ENCODE data around the gene CSF2.
"Not testable (repeated sequence)": the region's sequence is repeated elsewhere in the genome, so short reads cannot be mapped to it uniquely, and the experiment has no call there.

- not testable (repeated sequence) for TF ChIP-seq CTCF (IDR thresholded peaks at IDR 0.05 in 4 of 5, conservative IDR thresholded peaks at IDR 0.05 in 1 of 5); POLR2A (IDR thresholded peaks at IDR 0.05)
Observed at GRCh38 chr5:132122971-132123370, 49.4 kb downstream of the CSF2 start.
